HepG2 (cell line): ENCODE measurements around the gene THOP1. TPM values are rescaled to one million over a fixed set of nuclear protein-coding genes. Genes with fewer than 3 reads are reported as not detected.

Source experiments
- ATAD3A ChIP-seq: sonication (generic); formaldehyde crosslinking; IDR thresholded peaks from 2 replicates; pipeline ENCODE4 v1.4.0; 2020; ENCODE audit warnings: missing genetic modification reagents
- KLF13 ChIP-seq: sonication (generic); formaldehyde crosslinking; IDR thresholded peaks from 2 replicates; pipeline ENCODE4 v1.4.0; 2020; ENCODE audit warnings: mild to moderate bottlenecking, missing genetic modification reagents
- POLR2AphosphoS2 ChIP-seq: IDR thresholded peaks from 2 replicates; pipeline ENCODE4 v1.6.1; 2011; ENCODE audit warnings: low read depth, low read length, improper control_type of control experiment
- RCOR2 ChIP-seq: IDR thresholded peaks from 2 replicates; pipeline ENCODE4 v1.6.1; 2016; ENCODE audit warnings: missing biosample characterization, missing genetic modification reagents
- SATB2 ChIP-seq: sonication (generic); formaldehyde crosslinking; IDR thresholded peaks from 2 replicates; pipeline ENCODE4 v1.5.0; 2020; ENCODE audit warnings: missing genetic modification reagents
- ZKSCAN1 ChIP-seq: fragments of 150-350 bp; IDR thresholded peaks from 2 replicates; pipeline ENCODE4 v1.6.1; 2014; ENCODE audit warnings: low read length
- ZNF224 ChIP-seq: sonication (generic); formaldehyde crosslinking; IDR thresholded peaks from 2 replicates; pipeline ENCODE4 v1.5.0; 2020; ENCODE audit warnings: mild to moderate bottlenecking, missing genetic modification reagents
- ZNF619 ChIP-seq: sonication (generic); formaldehyde crosslinking; IDR thresholded peaks from 2 replicates; pipeline ENCODE4 v1.4.0; 2020; ENCODE audit warnings: mild to moderate bottlenecking, missing genetic modification reagents
- polyA plus RNA-seq, 8 experiments: library from polyadenylated mRNA; depleted of rRNA in 3 of 8; stranded (reverse) in 7 of 8; unstranded in 1 of 8; fragments of >200 nt; fragmentation: Illumina TruSeq in 4 of 8; extraction: Trizol in 4 of 8; gene quantifications; 2 replicates each; pipeline versions ENCODE4 v1.2.1 to v1.2.3, GENCODE V29; 2011 to 2016; ENCODE audit warnings: low read depth in 4 of 8, missing spikeins in 1 of 8, mixed read lengths in 1 of 8; ENCODE audit not compliant: insufficient read depth in 1 of 8
- total RNA-seq, 5 experiments: library from RNA; depleted of rRNA; stranded (reverse); fragments of >200 nt; fragmentation: Illumina TruSeq; extraction: Trizol; gene quantifications; 2 replicates each; pipeline ENCODE4 v1.2.3, GENCODE V29; 2016; ENCODE audit warnings: low read depth in 1 of 5
- TF ChIP-seq, protein P1 (sequence below): sonication (generic); formaldehyde crosslinking; IDR thresholded peaks from 2 replicates; pipeline ENCODE4 v1.4.0; 2020; ENCODE audit warnings: mild to moderate bottlenecking, missing genetic modification reagents
- TF ChIP-seq, protein P2 (sequence below): sonication (generic); formaldehyde crosslinking; IDR thresholded peaks from 2 replicates; pipeline ENCODE4 v1.5.0; 2020; ENCODE audit warnings: missing genetic modification reagents
- TF ChIP-seq, protein P3 (sequence below): sonication (generic); IDR thresholded peaks from 2 replicates; pipeline ENCODE4 v1.6.1; 2016; ENCODE audit warnings: low read depth, borderline replicate concordance
- TF ChIP-seq, protein P4 (sequence below): sonication (generic); formaldehyde crosslinking; IDR thresholded peaks from 2 replicates; pipeline ENCODE4 v1.5.0; 2020; ENCODE audit warnings: mild to moderate bottlenecking, missing genetic modification reagents
- TF ChIP-seq, protein P5 (sequence below): conservative IDR thresholded peaks from 2 replicates; pipeline ENCODE4 v1.6.1; 2018; ENCODE audit warnings: missing genetic modification reagents
- TF ChIP-seq, protein P6 (sequence below): sonication (generic); formaldehyde crosslinking; IDR thresholded peaks from 2 replicates; pipeline ENCODE4 v1.4.0; 2020; ENCODE audit warnings: missing genetic modification reagents
- TF ChIP-seq, protein P7 (sequence below): sonication (generic); formaldehyde crosslinking; IDR thresholded peaks from 2 replicates; pipeline ENCODE4; 2020; ENCODE audit warnings: missing genetic modification reagents, mild to moderate bottlenecking, borderline replicate concordance
- TF ChIP-seq, protein P8 (sequence below): sonication (generic); formaldehyde crosslinking; conservative IDR thresholded peaks from 2 replicates; pipeline ENCODE4 v1.4.0; 2020; ENCODE audit warnings: missing genetic modification reagents

THOP1 gene
- total and polyA plus RNA-seq, 2 of the 13 experiments (the other 11 are each of a cell fraction or from before 2014, with no cell fraction given), result 74.4 to 116 TPM

DNA sequence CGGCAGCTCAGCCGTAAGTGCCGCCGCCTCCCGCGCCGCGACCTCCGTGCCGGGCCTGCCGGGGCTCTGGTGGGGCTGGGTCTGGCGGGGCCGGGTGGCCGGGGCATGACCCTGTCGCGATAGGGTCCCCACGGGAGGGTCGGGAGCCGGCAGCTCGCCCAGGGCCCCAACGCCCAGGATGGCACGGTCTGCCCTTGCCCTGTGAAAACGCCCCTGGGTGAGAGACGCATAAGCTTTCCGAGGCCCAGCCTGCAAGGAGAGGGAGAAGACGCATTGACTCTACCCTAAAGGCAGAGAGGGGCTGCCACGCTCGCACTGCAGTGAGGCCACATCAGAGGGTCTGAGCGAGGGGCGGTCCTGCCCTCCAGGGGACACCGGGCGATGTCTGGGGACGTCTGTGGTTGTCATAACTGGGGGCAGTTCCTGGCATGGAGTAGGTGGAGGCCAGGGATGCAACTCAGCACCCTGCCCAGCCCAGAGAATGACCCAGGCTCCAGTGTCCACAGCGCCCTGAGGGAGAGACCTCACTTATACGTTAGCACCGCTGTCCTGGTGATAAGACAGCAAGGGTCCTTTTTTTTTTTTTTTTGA, 34.9 kb downstream of the THOP1 start (continued):
- TF ChIP-seq POLR2AphosphoS2, result no peak
- no peak for TF ChIP-seq ZNF224 (CRISPR knock-in tag)
- no peak for TF ChIP-seq SATB2 (CRISPR knock-in tag)
- TF ChIP-seq, protein P1, sequence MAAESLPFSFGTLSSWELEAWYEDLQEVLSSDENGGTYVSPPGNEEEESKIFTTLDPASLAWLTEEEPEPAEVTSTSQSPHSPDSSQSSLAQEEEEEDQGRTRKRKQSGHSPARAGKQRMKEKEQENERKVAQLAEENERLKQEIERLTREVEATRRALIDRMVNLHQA (CRISPR knock-in tag), result no peak
- no peak for TF ChIP-seq ZNF619
- TF ChIP-seq ATAD3A (CRISPR knock-in tag), result no peak
- no peak for TF ChIP-seq KLF13
- TF ChIP-seq, protein P2, sequence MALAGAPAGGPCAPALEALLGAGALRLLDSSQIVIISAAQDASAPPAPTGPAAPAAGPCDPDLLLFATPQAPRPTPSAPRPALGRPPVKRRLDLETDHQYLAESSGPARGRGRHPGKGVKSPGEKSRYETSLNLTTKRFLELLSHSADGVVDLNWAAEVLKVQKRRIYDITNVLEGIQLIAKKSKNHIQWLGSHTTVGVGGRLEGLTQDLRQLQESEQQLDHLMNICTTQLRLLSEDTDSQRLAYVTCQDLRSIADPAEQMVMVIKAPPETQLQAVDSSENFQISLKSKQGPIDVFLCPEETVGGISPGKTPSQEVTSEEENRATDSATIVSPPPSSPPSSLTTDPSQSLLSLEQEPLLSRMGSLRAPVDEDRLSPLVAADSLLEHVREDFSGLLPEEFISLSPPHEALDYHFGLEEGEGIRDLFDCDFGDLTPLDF, result no peak
- TF ChIP-seq ZKSCAN1, result no peak
- no peak for TF ChIP-seq RCOR2 (CRISPR knock-in tag)
- TF ChIP-seq, protein P3, sequence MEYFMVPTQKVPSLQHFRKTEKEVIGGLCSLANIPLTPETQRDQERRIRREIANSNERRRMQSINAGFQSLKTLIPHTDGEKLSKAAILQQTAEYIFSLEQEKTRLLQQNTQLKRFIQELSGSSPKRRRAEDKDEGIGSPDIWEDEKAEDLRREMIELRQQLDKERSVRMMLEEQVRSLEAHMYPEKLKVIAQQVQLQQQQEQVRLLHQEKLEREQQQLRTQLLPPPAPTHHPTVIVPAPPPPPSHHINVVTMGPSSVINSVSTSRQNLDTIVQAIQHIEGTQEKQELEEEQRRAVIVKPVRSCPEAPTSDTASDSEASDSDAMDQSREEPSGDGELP, result no peak
- TF ChIP-seq, protein P4, sequence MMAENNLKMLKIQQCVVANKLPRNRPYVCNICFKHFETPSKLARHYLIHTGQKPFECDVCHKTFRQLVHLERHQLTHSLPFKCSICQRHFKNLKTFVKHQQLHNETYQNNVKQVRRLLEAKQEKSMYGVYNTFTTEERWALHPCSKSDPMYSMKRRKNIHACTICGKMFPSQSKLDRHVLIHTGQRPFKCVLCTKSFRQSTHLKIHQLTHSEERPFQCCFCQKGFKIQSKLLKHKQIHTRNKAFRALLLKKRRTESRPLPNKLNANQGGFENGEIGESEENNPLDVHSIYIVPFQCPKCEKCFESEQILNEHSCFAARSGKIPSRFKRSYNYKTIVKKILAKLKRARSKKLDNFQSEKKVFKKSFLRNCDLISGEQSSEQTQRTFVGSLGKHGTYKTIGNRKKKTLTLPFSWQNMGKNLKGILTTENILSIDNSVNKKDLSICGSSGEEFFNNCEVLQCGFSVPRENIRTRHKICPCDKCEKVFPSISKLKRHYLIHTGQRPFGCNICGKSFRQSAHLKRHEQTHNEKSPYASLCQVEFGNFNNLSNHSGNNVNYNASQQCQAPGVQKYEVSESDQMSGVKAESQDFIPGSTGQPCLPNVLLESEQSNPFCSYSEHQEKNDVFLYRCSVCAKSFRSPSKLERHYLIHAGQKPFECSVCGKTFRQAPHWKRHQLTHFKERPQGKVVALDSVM, result peak; percentile 14; the same call in 1 of the 2 replicates
- TF ChIP-seq, protein P5, sequence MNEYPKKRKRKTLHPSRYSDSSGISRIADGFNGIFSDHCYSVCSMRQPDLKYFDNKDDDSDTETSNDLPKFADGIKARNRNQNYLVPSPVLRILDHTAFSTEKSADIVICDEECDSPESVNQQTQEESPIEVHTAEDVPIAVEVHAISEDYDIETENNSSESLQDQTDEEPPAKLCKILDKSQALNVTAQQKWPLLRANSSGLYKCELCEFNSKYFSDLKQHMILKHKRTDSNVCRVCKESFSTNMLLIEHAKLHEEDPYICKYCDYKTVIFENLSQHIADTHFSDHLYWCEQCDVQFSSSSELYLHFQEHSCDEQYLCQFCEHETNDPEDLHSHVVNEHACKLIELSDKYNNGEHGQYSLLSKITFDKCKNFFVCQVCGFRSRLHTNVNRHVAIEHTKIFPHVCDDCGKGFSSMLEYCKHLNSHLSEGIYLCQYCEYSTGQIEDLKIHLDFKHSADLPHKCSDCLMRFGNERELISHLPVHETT, result no peak
- TF ChIP-seq, protein P6, sequence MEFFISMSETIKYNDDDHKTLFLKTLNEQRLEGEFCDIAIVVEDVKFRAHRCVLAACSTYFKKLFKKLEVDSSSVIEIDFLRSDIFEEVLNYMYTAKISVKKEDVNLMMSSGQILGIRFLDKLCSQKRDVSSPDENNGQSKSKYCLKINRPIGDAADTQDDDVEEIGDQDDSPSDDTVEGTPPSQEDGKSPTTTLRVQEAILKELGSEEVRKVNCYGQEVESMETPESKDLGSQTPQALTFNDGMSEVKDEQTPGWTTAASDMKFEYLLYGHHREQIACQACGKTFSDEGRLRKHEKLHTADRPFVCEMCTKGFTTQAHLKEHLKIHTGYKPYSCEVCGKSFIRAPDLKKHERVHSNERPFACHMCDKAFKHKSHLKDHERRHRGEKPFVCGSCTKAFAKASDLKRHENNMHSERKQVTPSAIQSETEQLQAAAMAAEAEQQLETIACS (CRISPR knock-in tag), result no peak
- TF ChIP-seq, protein P7, sequence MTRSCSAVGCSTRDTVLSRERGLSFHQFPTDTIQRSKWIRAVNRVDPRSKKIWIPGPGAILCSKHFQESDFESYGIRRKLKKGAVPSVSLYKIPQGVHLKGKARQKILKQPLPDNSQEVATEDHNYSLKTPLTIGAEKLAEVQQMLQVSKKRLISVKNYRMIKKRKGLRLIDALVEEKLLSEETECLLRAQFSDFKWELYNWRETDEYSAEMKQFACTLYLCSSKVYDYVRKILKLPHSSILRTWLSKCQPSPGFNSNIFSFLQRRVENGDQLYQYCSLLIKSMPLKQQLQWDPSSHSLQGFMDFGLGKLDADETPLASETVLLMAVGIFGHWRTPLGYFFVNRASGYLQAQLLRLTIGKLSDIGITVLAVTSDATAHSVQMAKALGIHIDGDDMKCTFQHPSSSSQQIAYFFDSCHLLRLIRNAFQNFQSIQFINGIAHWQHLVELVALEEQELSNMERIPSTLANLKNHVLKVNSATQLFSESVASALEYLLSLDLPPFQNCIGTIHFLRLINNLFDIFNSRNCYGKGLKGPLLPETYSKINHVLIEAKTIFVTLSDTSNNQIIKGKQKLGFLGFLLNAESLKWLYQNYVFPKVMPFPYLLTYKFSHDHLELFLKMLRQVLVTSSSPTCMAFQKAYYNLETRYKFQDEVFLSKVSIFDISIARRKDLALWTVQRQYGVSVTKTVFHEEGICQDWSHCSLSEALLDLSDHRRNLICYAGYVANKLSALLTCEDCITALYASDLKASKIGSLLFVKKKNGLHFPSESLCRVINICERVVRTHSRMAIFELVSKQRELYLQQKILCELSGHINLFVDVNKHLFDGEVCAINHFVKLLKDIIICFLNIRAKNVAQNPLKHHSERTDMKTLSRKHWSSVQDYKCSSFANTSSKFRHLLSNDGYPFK (CRISPR knock-in tag), result no peak
- TF ChIP-seq, protein P8, sequence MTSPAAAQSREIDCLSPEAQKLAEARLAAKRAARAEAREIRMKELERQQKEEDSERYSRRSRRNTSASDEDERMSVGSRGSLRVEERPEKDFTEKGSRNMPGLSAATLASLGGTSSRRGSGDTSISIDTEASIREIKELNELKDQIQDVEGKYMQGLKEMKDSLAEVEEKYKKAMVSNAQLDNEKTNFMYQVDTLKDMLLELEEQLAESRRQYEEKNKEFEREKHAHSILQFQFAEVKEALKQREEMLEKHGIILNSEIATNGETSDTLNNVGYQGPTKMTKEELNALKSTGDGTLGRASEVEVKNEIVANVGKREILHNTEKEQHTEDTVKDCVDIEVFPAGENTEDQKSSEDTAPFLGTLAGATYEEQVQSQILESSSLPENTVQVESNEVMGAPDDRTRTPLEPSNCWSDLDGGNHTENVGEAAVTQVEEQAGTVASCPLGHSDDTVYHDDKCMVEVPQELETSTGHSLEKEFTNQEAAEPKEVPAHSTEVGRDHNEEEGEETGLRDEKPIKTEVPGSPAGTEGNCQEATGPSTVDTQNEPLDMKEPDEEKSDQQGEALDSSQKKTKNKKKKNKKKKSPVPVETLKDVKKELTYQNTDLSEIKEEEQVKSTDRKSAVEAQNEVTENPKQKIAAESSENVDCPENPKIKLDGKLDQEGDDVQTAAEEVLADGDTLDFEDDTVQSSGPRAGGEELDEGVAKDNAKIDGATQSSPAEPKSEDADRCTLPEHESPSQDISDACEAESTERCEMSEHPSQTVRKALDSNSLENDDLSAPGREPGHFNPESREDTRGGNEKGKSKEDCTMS, result no peak
